CD4-positive, alpha-beta T cell treated with Interleukin-17A for 4 hours (primary cell): ENCODE data around the gene RTN4R.

ENCODE experiments used
- DNase-seq: peaks from one replicate; pipeline ENCODE4 v3.0.0-alpha.2; 2020; ENCODE audit warnings: mixed read lengths

Gene RTN4R

DNA sequence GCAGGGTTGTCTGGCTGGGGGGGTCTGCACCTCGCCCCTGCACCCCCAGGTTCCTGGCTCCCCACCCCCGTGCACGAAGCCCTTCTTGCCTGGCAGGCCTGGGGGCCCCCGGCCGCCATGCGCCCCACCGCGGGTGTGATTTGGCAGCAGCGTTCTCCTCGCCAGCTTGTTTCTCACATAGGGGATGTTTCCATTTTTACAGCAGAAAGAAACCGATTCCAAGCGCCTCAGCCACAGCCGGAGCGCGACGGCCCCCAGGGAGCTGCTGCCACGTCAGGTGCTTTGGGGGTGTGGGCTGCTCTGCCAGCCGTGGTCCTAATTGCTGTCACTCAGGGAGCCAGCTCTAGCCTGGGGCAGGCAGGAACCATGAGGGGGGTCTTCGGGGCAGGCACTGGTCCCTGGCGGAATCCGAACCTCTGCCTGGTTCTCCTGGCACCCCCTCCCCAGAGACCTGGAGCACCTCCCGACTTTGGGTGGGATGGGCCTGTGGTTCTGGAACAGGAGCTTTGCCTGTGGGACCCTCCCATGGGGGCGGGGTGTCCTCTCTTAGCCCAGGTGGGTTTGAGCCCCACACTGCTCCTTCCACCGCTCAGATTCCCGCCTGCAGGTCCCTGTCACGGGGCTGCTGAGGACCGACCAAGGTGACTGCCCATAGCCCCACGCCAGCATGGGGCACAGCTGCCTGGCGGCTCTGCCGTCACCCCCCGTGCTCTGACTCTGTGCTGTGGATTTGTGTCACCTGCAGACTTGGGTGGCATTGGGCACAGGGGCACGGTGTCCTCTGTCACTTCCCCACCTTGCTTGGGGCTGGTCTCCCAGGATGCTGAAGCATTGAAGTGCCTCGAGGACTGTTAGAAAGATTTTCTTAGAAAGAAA is 54.0 kb downstream of the RTN4R start:
- no peak for DNase-seq

DNA sequence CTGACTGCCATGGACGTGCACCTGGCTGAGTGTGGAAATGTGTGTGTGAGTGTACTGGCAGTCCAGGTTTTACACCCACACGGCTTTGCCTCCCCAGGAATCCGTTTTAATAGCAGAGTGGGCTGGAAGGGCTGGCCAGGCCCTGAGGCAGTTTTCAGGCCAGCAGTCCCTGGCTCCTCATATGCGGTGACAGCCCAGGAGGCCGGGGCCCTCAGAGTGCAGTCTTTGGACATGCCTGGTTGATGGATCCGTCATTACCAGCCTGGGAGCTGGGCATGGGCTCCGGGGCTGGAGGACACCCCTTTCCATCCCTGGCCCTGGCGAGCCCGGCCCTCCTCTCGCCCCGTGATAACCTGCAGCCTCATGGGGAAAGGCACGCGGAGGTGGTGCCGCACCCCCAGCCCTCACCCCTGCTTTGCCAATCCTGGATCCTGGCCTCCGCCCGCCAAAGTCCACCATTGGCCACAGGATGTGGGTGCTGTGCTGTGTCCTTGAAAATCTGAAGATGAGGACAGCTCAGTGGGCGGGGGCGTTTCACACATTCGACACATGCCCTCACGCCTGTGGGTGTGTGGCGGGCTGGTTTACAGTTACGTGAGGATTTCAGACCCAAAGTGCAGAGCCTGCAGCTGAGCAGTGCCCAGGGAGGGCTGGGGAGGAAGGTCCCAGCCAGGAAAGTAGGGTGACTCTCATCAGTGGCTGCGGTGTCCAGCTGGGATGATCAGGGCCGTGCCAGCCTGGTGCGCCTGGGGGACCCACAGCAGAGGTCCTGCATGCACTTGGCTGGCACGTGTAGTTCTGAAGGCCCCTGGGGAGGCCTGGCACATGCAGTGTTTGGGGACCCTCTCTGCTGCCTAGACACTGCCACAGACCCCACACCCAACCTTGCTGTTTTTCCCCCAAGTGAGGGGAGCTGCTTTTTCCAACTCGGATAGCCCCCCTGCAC is 55.1 kb downstream of the RTN4R start:
- DNase-seq, result no peak

DNA sequence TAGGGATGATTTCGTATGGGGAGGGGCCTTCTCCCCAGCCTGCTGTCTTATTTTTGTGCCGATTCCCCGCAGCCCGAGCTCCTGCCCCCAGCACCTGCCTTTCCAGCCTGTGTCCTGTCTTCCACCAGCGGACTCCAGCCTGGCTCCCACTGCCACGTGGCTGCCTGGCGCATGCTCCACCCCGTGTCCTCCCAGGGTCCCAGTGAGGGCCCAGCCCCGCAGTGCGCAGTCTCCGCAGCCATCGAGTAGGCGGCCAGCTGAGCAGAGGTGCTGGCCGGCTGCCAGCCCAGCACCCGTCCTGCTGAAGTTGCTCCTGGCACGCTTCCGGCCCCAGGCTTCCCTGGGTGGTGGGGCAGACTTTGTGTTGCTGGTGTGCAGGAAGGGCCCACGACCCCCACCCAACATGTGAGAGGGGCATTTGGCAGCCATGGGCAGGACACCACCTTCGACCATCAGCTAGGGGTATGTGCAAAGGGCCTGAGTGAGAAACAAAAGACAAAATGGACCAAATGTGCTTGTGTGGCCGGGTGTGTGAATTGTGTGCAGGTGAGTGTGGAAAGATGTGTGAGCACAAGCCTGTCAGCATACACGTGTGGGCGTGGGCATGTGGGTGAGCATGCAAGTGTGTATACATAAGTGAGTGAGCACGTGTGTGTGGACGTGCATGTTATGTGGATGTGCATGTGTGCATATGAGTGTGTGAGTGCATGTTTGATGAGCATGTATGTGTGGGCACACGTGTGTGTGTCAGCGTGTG is 55.9 kb downstream of the RTN4R start:
- DNase-seq, result no peak

DNA sequence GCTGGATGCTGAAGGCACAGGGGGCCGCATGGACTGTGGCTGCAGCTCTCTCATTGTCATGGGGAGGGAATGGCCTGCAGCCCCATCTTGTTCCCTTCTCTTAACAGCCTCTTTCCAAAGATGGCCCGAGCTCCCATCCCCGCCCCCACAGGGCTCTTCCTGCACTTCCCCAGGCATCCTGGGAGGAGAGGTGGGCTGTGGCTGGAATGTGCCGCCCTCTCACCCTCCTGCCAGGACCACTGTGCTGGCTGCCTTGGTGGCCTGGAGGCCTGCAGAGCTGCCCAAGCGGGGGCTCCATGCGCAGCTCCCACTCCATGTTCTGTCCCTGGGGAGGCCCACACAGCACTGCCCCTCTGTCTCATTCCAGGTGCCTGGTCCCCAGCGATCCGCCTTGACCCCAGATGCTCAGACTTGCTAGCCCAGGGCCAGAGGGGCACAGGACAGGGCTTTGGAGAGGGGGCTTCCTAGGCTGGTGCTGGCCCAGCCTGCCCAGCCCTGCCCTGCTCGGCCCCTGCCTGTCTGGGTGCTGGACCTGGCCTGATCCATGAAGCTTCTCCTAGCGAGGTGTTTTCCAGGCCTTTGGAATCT is 56.6 kb downstream of the RTN4R start:
- no peak for DNase-seq

DNA sequence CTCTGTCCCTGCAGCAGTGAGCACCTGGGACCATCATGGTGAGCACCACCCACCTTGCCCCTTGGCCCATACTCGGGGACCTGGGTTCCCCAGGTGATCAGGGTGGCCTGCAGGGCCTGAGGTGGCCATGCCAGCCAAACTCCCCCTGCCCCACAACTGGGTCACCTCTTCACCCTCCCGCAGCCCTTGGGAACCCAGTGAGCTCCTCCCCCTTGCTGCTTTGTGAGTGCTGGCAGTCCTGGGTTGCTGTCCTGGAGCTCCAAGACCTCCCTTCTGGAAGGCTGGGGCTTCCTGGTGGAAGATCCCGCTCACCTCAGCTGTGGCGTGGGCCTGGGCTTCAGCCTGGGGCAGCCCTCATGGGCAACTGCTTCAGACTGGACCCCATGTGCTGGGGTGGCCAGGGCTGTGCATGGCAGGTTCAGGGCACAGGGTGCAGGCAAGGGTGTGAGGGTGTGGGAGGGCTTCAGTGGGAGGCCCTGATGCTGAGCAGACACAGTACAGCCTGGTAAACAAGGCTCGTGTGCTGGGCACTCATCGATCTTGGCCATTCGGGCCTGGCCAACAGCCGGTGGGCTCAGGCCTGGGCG is 57.6 kb downstream of the RTN4R start:
- no peak for DNase-seq

DNA sequence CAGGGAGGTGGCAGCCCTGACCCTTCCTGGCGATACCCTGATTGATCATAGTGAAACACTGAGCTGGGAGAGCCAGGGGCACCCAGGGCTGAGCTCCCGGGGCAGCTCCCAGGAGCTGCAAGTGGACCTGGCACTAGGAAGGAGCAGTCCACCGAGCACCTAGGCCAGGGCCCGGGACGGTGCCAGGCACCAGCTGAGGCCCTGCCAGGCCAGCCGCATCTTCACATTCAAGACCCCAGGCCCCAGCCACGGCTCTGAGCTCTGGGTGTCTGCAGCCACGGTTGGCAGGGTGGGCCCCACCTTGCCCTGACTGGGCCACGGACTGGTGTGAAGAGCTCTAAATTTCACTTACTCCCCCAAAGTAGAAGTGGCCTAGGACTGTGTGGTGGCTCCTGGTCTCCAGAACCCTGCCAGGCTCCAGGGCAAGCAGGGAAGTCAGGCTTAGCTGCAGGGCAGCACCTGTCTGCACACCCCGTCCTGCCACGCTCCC is 58.3 kb downstream of the RTN4R start:
- no peak for DNase-seq

DNA sequence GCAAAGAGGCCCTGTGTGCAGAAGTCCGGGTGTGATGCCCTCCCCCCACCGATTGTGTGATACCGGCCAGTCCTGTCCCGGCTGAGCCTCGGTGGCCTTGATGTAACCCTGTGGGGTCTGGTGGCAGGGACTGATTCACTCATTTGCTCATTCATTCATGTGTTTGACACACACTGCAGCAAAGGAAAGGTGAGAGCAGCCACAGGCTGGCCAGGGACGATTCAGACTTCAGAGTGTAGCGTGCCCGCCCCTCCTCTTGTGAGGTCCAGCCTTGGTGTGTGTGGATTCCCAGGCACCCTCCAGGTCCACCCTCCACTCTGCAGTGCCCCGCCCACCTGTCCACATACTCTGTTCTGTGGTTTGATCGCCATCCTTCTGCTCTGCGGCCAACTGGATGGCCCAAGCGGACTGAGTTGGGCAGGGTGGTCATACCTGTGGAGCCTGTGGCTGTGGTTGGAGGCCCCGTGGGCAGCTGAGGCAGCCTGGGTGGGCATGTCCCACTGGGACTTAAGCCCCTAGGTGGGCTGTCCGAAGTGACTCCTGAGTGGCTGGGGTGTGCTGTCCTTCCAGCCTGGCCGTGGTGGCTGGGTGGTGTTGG is 59.3 kb downstream of the RTN4R start:
- DNase-seq, result no peak

DNA sequence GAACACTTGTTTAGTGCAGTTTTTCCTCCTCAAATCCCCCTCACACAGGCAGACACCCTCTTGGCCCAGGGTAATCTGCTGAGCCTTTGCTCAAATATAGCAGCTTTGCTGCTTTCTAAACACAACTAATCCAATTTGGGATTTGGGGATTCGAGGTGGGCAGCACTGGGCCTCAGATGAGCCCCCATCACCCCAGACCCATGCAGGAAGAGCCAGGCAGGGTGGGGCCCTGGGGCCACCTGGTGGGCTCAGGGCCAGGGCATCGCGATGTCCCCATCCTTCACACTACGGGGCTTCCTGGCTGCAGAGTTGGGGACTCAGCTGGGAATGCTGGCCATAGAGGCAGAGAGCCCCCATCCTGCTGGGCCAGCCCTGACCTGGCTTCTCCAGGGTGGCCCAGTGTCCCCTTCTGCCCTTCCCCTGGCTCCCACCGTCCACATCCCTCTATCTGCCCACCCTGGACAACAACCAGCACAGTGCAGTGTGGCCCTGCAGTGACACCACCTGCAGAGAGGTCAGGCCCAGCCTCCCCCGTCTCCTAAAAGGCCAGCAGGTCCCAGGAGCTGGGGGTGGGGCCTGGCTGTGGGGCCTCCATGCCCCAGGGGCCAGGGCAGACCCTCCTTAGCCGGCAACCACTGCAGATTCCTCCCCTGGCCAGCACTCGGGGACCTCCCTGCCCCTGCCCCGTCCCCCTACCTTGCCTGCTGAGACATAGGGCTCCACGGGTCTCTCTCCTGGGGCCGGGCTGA is 60.7 kb downstream of the RTN4R start:
- DNase-seq, result no peak

DNA sequence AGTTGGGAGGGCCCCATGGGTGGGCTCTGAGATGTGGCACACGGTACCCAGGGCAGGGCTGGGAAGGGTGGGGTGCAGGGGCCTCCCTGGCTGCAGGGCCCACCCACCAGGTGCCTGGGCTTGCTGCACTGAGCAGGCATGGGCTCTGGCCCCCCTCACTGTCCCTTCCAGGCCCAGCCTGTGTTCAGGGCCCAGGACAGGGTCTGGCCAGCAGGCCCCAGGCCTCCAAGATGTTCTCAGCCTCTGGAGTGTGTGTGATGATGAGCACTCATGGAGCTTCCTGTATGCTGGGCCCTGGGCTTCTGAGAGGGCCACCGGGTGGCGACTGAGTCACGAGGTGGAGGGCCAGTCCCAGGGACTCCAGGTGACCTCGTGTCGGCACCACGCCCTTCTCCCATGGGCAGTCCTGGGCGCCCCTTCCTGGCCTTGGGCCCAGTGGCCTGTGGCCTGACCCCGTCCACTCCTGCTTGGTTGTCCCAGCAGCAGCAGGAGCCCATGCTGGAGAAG is 61.4 kb downstream of the RTN4R start:
- DNase-seq, result peak; percentile 33

DNA sequence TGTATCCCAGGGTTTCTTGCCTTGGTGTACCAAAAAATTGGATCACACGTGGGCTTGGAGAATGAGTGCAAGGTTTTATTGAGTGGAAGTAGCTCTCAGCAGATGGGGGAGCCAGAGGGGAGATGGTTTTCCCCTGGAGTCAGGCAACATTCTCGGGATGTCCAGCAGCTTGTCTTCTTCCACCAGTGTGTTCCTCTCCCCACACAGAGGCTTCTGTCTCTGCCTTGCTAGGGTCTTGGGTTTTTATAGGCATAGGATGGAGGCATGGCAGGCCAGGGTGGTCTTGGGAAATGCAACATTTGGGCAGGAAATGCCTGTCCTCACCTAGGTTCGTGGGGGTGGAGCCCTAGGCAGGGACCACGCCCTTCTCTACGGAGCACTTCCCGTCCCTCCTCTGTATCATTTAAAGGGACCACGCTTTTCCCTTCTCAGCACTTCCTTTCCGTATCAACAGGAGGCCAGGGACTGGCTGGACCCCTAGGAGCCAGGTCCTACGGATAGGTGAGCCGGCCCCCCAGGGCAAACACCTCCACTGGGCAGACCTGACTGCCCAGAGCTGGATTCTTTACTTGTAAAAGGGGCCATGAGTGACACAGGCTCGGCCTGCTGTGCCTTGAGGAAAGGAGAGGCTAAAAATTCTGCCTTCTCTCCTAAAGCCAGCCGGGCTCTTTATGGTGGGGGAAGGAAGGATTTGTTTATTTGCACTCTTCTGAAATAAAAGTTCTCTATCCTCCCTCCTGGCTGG is 62.0 kb downstream of the RTN4R start:
- DNase-seq, result peak; percentile 84

DNA sequence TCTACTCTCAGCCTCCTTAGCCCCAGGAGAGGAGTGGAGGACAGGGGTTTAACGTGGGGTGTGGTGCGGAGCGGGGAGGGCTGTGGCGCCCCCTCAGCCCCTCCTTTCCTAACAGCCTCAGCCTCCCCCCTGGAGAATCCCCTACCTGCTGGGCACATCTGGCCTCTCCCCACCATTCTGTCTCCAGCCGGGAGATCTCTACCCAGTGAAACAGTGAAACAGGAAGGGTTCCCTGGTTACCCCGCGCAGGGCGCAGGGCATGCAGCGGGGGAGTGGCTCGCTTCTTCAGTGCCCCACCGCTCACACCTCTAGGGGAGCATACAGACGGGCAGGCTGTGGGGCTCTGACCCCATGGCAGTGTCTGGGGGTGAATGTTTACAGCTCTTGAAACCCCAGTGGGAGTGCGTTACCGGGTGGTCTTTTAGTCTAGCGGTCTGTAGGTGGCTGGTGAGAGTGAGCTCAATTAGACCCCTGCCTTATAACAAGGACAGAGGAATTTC is 62.6 kb downstream of the RTN4R start:
- DNase-seq, result no peak

DNA sequence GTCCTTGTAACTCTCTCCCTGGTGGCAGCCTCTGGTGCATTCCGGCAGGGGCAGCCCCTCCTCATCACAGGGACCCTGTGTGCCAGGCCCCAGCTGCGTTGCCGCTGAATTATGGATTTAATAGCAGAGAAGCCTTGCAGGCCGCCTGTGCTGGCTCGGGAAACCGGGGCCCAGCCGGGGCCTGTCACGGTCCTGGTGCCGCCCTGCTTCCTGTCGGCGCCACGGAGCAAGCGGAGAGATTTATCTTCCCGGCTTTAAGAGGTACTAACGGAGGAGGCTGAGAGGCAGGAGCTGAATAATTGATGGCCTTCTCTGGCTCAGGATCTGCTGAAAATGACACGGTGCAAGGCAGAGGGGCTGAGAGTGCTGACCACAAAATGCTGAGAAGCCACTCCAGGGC is 63.3 kb downstream of the RTN4R start:
- DNase-seq, result no peak

DNA sequence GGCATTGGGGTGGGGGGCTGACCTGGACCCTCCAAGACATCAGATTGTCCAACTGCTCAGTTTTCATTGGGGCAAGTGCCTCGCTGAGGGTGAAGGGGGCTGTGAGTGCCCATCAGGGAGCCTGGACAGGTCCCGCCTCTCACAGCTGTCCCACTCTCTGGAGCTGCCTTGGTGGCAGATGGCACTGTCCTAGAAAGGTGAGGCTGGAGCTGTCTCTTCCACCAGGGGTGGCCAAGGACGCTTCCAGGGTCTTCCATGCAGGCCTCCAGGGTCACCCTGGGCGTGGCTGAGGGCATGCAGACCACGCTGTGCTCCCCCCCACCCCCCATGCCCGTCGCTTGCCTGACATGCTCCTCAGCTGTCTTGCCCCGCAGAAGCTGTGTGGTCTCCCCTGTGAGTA is 63.8 kb downstream of the RTN4R start:
- DNase-seq, result no peak

DNA sequence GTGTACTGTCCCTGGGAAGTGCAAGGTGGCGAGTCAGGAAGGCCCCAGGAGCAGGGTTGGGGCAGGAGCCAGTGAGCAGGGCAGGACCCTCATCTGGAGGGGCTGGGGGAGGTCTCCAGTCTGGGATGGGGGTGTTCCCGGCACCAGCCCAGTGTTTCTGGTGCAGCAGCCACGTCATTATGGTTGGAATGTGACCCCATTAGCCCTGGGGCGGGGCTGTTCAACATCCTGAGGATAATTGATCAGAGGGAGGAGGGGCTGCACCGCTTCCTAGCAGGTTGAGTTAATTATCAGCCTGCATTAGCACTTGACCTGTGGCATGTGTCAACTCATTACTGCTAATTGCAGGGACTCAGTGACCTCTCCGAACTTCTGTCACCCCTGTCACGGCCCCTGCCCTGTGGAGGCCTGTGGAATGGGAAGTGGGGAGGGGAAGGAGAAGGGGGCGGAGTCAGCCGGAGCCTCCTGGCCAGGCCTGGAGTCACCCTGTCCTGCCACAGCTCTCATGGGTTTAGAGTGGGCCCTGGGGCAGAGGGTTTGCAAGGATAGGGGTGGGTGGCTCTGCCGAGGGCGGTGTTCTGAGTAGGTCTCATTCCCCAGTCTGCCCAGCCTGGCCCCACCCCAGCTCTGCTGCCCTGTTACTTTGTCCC is 64.4 kb downstream of the RTN4R start:
- no peak for DNase-seq

DNA sequence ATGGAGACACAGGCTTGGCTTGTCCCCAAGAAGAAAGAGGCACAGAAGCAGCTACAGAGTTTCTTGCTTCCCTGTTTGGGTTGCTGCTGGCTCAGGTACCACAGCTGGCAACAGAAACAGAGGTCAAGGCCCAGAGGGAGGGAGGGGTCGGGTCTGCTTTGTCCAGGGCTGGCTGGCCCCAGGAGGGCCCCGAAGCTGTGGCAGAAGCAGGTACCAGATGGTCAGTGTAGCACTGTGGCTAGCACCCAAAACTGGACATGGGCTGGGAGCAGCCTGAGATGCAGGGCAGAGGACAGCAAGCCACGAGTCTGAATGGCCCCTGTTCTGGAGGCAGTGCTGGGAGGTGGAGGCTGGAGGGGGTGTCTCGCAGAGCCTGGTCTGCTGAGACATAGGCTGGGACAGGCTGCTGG is 65.0 kb downstream of the RTN4R start:
- DNase-seq, result no peak

DNA sequence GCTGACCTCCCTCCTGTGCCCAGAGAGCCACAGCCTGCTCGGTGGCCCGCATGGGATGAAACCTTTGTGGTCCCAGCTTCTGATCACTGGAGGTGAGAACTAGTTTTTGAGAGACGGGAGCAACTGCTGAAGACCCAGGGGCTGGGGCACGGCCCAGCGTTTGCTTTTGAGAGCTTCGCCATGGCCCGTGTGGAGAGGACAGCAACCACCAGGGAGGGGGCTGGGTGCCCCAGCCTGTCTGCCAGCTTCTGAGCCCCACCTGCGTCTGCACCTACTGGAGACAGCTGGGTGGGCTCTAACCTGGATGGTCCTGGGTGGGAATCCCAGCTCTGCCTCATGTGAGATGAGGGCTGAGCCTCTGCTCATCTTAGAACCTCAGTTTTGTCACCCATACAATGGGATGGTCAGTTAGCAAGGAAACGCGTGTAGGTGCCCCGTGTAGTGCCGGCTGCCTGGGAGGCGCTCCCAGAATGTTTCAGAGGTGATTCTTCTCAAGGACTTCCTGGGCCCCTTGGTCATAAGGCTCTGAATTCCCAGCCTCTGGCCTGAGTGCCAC is 66.2 kb downstream of the RTN4R start:
- DNase-seq, result no peak

DNA sequence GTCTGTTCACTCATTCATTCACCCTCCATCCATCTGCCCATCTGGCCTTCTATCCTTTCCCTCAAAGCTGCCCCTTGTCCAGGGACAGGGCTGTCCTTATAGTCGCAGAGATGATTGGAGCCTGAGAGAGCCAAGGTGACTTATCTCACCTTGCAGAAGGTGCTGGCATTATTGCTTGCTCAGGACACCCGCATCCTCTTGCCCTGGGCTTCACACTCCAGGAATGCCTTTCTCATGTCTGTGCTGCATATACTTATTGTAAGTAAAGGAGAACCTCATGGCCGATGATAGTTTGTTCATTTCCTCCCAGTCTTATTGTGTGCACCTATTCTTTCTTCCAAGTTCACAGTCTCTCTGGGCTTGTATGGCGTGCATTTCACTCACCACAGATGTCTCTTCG is 68.2 kb downstream of the RTN4R start:
- DNase-seq, result no peak

DNA sequence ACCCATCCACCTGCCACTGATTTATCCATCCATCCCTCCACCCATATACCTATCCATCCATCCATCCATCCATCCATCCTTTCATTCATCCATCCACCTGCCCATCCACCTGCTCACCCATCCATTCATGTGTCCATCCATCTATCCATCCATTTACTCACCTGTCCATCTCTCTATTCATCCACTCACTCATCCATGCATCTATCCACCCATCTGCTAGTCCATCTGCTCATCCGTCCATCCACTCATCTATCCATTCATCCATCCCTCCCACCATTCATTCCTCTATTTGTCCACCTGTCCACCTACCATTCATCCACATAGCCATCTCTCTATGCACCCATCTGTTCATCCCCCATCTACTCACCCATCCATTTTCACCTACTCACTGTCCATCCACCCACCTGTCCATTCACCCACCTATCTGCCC is 68.7 kb downstream of the RTN4R start:
- DNase-seq, result no peak
